ENCODE measurements around the gene RIMOC1.

The RIMOC1 gene

DNA sequence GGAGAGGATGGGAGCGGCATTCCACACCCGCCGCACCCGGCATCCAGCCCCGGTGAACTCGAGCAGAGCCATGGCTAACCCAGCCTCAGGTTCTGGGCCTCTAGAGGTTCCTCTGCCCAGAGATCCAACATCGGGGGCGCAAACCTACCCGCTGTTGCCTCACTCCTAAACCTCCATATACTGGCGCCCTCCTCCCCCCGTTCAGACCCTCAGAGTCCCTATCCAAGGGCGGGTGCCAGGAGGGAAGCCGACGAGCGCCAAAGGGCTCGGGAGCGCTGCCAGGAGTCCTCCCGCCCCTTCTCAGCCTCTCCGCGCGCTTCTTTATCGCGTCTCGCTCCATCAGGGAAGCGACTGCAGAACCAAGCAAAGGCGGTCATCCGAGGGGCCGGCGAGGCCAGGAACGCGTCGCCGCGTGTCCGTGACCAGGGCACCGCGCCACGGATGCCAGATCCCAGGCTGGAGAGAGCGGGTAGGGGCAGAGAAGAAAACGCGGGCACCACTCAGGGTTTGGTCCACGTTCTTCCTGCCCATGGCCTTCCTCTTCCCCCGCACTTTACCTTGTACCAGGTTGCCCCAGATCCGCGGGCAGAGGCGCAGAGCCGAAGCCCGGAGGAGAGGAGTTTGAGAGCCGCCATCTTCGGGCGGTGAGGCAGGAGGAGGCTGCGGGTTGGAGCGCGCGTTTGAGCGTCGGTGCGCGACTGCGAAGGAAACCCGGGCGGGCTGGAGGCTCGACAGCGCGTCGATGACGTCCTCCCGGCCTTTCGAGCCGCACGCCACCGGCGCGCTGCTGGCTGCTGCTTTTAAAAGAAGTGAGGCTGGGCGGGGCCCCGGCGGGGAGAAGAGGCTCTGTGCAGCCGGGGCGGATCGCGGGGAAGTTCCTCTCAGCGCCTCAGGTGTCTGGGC, 34.2 kb upstream of the RIMOC1 start, which contains the start of gene OXCT1:
TSS of gene OXCT1 (minus strand) at position 702 of the 903 bp plus-strand sequence. CDS start at position 635, 67 bp downstream.
- TF ChIP-seq, protein P1, sequence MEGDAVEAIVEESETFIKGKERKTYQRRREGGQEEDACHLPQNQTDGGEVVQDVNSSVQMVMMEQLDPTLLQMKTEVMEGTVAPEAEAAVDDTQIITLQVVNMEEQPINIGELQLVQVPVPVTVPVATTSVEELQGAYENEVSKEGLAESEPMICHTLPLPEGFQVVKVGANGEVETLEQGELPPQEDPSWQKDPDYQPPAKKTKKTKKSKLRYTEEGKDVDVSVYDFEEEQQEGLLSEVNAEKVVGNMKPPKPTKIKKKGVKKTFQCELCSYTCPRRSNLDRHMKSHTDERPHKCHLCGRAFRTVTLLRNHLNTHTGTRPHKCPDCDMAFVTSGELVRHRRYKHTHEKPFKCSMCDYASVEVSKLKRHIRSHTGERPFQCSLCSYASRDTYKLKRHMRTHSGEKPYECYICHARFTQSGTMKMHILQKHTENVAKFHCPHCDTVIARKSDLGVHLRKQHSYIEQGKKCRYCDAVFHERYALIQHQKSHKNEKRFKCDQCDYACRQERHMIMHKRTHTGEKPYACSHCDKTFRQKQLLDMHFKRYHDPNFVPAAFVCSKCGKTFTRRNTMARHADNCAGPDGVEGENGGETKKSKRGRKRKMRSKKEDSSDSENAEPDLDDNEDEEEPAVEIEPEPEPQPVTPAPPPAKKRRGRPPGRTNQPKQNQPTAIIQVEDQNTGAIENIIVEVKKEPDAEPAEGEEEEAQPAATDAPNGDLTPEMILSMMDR (IDR thresholded peaks at IDR 0.05; ENCODE audit: low read depth, low read length) = no peak
- DNase-seq (ENCODE audit: low read depth, low spot score) = peak; percentile 87
- in situ Hi-C loops (cut with HindIII; ENCODE audit: low sequenced_read_pairs) = no loop called here
- peak within 1 kb of the TSS; percentile 89 for H3K4me3 ChIP-seq (ENCODE audit: low read depth, low read length)

DNA sequence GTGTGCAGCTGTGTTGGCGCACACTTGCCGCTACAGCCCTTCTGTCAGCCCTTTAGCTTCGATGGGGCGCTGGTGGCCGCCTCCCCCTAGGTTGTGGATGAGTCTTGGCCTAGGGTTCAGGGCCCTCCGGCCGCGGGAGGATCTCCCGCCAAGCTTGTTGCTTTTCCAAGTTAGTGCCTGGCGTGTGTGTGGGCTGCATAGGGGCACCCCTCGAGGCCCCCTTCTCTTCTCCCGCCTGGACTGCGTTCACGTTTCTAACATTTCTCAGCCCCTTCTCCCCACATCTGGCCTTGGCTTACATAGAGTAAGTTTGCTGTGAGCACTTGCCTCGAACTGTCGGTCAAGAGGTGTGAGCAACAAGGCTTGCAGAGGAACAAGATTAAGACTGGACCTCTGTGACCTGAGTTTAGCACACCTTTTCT, 33.5 kb upstream of the RIMOC1 start:
- DNase-seq (ENCODE audit: low read depth, low spot score) = no peak
- in situ Hi-C loops (cut with HindIII; ENCODE audit: low sequenced_read_pairs) = no loop called here
- peak overlapping the region; percentile 89 for H3K4me3 ChIP-seq (ENCODE audit: low read depth, low read length)
- TF ChIP-seq, protein P1 (IDR thresholded peaks at IDR 0.05; ENCODE audit: low read depth, low read length) = no peak

GRCh38 chr5:41871852-41872251, 32.3 kb upstream of the RIMOC1 start:
- in situ Hi-C loops (cut with HindIII; ENCODE audit: low sequenced_read_pairs) = no loop called here
- DNase-seq (ENCODE audit: low read depth, low spot score) = peak; percentile 85
- no peak overlapping the region for H3K4me3 ChIP-seq (ENCODE audit: low read depth, low read length)
- TF ChIP-seq, protein P1 (IDR thresholded peaks at IDR 0.05; ENCODE audit: low read depth, low read length) = no peak

DNA sequence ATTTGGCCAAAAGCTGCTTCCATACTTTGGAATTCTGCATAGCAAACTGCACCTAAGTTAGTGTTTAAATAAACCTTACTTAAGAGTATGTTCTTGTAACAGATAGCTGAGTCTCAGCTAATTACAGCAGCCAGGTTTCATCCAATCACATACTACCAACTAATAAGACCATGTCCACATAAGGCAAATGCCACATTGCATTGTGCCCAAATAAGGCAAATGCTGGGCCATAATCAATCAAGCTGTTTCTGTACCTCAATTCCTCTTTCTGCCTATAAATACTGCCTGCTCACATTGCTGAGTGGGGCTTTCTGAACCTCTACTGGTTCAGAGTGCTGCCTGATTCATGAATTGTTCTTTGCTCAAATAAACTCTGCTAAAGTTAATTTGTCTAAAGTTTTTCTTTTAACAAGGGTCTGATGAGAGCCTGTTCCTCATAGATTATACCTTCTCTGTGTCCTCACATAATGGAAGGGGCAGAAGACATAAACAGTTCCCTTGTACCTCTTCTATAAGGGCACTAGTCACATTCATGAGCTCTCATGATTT, 29.6 kb upstream of the RIMOC1 start:
- H3K4me3 ChIP-seq (ENCODE audit: low read depth, low read length) = no peak overlapping the region
- TF ChIP-seq, protein P1 (IDR thresholded peaks at IDR 0.05; ENCODE audit: low read depth, low read length) = no peak
- no peak for DNase-seq (ENCODE audit: low read depth, low spot score)
- in situ Hi-C loops (cut with HindIII; ENCODE audit: low sequenced_read_pairs) = no loop called here

GRCh38 chr5:41875121-41875520, 29.0 kb upstream of the RIMOC1 start:
- in situ Hi-C loops (cut with HindIII; ENCODE audit: low sequenced_read_pairs) = no loop called here
- H3K4me3 ChIP-seq (ENCODE audit: low read depth, low read length) = no peak overlapping the region
- no peak for DNase-seq (ENCODE audit: low read depth, low spot score)
- TF ChIP-seq, protein P1 (IDR thresholded peaks at IDR 0.05; ENCODE audit: low read depth, low read length) = no peak

GRCh38 chr5:41876678-41877077, 27.5 kb upstream of the RIMOC1 start:
- no peak overlapping the region for H3K4me3 ChIP-seq (ENCODE audit: low read depth, low read length)
- DNase-seq (ENCODE audit: low read depth, low spot score) = no peak
- TF ChIP-seq, protein P1 (IDR thresholded peaks at IDR 0.05; ENCODE audit: low read depth, low read length) = no peak
- in situ Hi-C loops (cut with HindIII; ENCODE audit: low sequenced_read_pairs) = no loop called here

All from astrocyte of the spinal cord (primary cell).